ENCODE data around the gene ASPM.

ASPM gene

GRCh38 chr1:197076585-197076984 is 69.9 kb downstream of the ASPM start:
- DNase-seq (ENCODE audit: low read depth in 2 of 2): no peak
- TF ChIP-seq, protein P1, sequence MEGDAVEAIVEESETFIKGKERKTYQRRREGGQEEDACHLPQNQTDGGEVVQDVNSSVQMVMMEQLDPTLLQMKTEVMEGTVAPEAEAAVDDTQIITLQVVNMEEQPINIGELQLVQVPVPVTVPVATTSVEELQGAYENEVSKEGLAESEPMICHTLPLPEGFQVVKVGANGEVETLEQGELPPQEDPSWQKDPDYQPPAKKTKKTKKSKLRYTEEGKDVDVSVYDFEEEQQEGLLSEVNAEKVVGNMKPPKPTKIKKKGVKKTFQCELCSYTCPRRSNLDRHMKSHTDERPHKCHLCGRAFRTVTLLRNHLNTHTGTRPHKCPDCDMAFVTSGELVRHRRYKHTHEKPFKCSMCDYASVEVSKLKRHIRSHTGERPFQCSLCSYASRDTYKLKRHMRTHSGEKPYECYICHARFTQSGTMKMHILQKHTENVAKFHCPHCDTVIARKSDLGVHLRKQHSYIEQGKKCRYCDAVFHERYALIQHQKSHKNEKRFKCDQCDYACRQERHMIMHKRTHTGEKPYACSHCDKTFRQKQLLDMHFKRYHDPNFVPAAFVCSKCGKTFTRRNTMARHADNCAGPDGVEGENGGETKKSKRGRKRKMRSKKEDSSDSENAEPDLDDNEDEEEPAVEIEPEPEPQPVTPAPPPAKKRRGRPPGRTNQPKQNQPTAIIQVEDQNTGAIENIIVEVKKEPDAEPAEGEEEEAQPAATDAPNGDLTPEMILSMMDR (IDR thresholded peaks at IDR 0.05; ENCODE audit: low read depth, low read length): no peak
- no peak overlapping the region for H3K4me3 ChIP-seq (replicated peaks in 1 of 2; ENCODE audit: low read depth in 2 of 2, low read length in 2 of 2)

DNA sequence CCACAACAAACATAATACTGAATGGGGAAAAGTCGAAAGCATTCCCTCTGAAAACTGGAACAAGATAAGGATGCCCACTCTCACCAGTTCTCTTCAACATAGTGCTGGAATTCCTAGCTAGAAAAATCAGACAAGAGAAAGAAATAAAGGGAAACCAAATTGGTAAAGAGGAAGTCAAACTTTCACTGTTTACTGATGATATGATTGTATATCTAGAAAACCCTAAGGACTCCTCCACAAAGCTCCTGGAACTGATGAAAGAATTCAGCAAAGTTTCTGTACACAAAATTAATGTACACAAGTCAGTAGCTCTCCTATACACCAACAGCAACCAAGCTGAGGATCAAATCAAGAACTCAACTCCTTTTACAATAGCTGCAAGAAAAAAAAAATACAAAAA is 72.5 kb downstream of the ASPM start:
- no peak for DNase-seq (ENCODE audit: low read depth in 2 of 2)
- TF ChIP-seq, protein P1 (IDR thresholded peaks at IDR 0.05; ENCODE audit: low read depth, low read length): no peak
- H3K4me3 ChIP-seq (replicated peaks in 1 of 2; ENCODE audit: low read depth in 2 of 2, low read length in 2 of 2): no peak overlapping the region

DNA sequence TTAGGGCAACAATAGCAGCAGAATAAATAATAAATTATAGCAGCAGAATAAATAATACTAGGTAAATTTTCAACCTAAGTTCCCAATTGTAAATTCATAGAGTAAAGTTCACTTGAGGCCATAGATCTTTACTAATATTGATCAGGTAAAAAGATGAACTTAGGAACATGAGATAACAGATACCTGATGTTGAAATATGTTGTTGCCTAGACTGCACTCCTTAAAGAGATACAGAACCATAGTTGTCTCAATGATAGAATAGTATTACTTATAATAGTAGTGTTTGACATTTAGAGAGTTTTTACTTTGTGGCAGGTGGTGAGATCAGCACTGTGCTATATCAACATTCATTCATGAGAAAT is 79.0 kb downstream of the ASPM start:
- TF ChIP-seq, protein P1 (IDR thresholded peaks at IDR 0.05; ENCODE audit: low read depth, low read length): no peak
- no peak for DNase-seq (ENCODE audit: low read depth in 2 of 2)

DNA sequence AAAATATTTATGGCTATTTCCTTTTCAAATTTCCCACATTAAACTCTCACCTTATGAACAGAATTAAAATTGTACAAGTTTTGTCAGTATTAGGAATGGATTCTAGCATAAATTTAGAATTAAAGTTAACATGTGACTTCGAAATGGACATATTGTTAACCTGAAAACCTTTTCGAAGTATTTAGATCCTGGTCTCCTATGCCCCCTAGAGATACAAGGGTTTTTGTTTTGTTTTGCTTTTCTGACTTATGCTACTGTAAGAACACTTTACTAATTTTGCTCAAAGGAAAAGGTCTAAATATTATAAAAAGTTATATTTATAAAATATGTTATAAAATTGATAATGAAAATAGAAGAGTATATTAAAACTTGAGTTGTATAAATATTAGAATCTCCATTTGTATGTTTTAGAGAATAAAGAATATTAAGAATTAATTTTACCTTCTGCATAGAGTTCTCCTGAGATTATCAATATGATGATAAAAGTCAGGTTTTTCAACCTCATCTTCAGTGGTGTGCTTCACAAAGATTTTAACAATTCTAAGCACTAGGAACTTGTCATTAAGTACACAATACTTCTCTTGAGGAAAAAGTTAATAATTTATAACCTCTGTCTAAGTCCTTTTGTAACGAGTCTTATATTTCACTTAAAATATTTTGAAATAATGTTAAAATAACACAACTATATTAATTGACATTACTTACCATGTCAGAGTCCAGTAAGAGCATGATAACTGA is 79.6 kb downstream of the ASPM start, which contains the start of gene F13B:
TSS of gene F13B (minus strand) at position 542 of the 738 bp plus-strand sequence. CDS start at position 505, 37 bp downstream.
- no peak within 1 kb of the TSS for H3K4me3 ChIP-seq (replicated peaks in 1 of 2; ENCODE audit: low read depth in 2 of 2, low read length in 2 of 2)
- TF ChIP-seq, protein P1 (IDR thresholded peaks at IDR 0.05; ENCODE audit: low read depth, low read length): no peak
- DNase-seq (ENCODE audit: low read depth in 2 of 2): peak; percentile 16 to 17

More for the DNA sequence above, 79.0 kb downstream of the ASPM start:
- no peak overlapping the region for H3K4me3 ChIP-seq (replicated peaks in 1 of 2; ENCODE audit: low read depth in 2 of 2, low read length in 2 of 2)

DNA sequence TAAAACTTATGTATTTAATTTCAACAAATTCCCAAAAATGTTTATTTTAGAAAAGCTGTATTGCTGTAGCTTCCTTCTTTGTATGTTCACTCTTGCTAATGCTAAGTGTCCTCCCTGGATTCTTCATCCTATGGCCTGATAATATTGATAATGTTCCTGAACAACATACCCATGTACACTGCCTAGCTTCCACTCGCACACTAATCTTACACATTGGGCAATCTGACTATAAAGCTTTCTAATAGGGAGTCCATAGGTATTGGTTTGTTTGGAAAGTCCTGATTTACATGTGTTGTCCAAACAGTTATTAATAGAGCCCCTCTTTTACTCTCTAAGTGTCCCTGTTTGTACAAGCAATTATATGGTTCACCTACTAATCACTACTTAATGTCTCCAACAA is 80.2 kb downstream of the ASPM start:
- no peak for DNase-seq (ENCODE audit: low read depth in 2 of 2)
- no peak overlapping the region for H3K4me3 ChIP-seq (replicated peaks in 1 of 2; ENCODE audit: low read depth in 2 of 2, low read length in 2 of 2)
- TF ChIP-seq, protein P1 (IDR thresholded peaks at IDR 0.05; ENCODE audit: low read depth, low read length): no peak

DNA sequence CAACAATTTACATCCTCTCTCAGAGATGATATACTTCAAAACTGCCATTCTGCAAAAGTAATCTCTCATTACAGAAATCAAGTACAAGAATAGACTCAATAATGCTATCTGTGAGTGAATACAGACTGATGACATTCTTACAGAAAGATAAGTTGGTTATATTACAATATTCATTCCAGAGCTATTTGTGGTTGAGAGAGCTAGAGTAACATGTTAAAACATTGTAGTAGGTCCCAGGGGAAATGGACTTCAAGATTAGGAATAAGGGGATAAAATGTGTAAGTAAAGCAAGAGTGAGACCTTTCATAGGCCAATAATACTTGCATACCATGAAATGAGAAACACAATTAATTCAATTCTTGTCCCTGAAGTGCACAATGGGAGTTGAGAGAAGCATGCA is 80.9 kb downstream of the ASPM start:
- DNase-seq (ENCODE audit: low read depth in 2 of 2): peak; percentile 76 to 77
- H3K4me3 ChIP-seq (replicated peaks in 1 of 2; ENCODE audit: low read depth in 2 of 2, low read length in 2 of 2): no peak overlapping the region
- TF ChIP-seq, protein P1 (IDR thresholded peaks at IDR 0.05; ENCODE audit: low read depth, low read length): no peak

All from cardiac fibroblast (primary cell).